ENCODE data around the gene RGN.

The RGN gene

DNA sequence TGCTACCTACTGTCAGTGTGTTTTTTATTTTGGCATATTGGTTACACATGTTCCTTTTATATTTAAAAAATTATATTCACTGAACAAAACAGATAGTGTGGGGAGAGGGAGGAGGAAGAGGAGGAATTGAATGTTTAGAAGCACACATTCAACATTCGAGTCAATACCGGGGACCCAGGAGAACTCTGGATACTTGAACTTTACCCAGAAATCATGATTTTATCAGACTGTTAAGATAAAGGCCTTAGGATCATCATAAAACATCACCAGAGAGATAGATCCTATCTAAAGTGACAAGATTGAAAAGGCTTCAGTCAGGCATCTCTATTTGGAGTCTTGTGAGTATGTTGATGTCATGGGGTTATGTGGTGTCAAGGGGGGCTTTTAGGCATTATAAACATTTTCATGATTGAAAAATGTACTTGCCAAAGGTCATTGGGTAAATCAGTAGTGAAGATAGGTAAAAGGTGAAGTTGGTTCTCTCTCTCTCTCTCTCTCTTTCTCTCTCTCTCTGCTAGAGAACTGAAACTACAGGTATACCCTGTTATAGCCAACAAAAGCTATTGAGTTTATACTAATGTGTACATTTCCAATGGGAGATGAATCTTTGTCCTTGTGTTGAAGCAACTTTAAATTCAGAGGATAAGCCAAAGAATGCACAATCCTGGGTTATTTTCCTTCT is 16.9 kb upstream of the RGN start:
- intact Hi-C loops (cut with DNase I; ENCODE audit: low total_unique reads): no loop called here
- no peak overlapping the region for H3K4me3 ChIP-seq
- no peak for DNase-seq
- H3K9me3 ChIP-seq: no peaks in the 10 kb centered on the region
- no peaks in the 10 kb centered on the region for H3K27me3 ChIP-seq
- H3K4me1 ChIP-seq: no peaks in the 10 kb centered on the region
- H3K36me3 ChIP-seq: peaks cover 0 to 9% (median 0%) of the 10 kb centered on the region in 3 donors
- no peak for TF ChIP-seq CTCF (IDR thresholded peaks at IDR 0.05)
- H3K27ac ChIP-seq: no peak overlapping the region

GRCh38 chrX:47063179-47063578 is 15.1 kb upstream of the RGN start:
- Histone ChIP-seq H3K4me1 (no peaks in the 10 kb centered on the region), H3K36me3 (peaks cover 0 to 5% (median 0%) of the 10 kb centered on the region in 3 donors), H3K9me3 (no peaks in the 10 kb centered on the region), H3K4me3 (no peak overlapping the region), H3K27ac (no peak overlapping the region), H3K27me3 (no peaks in the 10 kb centered on the region)
- DNase-seq: no peak
- intact Hi-C loops (cut with DNase I; ENCODE audit: low total_unique reads): no loop called here
- TF ChIP-seq CTCF (IDR thresholded peaks at IDR 0.05): no peak

DNA sequence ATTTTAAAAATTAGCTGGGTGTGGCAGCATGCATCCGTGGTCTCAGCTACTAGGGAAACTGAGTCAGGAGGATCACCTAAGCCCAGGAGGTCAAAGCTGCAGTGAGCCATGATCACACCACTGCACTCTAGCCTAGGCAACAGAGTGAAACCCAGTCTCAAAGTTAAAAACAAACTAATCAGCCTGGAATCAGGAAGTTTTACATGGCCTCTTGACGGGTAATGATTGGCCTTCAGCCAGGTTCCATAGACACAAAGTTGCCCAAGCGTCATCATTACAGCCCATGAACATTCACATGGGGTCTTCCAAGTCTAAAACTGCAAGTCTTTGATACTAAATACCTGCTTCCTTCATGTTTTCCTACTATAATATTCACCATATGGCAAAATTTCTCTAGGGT is 10.0 kb upstream of the RGN start:
- no peaks in the 10 kb centered on the region for H3K36me3 ChIP-seq
- TF ChIP-seq CTCF (IDR thresholded peaks at IDR 0.05): no peak
- no peaks in the 10 kb centered on the region for H3K4me1 ChIP-seq
- no peak overlapping the region for H3K4me3 ChIP-seq
- H3K9me3 ChIP-seq: no peaks in the 10 kb centered on the region
- intact Hi-C loops (cut with DNase I; ENCODE audit: low total_unique reads): no loop called here
- no peak overlapping the region for H3K27ac ChIP-seq
- no peak for DNase-seq
- no peaks in the 10 kb centered on the region for H3K27me3 ChIP-seq

- H3K27me3 ChIP-seq: no peaks in the 10 kb centered on the region
- no peaks in the 10 kb centered on the region for H3K4me1 ChIP-seq
- no peak overlapping the region for H3K4me3 ChIP-seq
- no peak overlapping the region for H3K27ac ChIP-seq
- no peak for DNase-seq
- intact Hi-C loops (cut with DNase I; ENCODE audit: low total_unique reads): no loop called here
- TF ChIP-seq CTCF (IDR thresholded peaks at IDR 0.05): no peak
- no peaks in the 10 kb centered on the region for H3K36me3 ChIP-seq
- H3K9me3 ChIP-seq: no peaks in the 10 kb centered on the region
Observed at GRCh38 chrX:47068720-47069119, 9.5 kb upstream of the RGN start.

DNA sequence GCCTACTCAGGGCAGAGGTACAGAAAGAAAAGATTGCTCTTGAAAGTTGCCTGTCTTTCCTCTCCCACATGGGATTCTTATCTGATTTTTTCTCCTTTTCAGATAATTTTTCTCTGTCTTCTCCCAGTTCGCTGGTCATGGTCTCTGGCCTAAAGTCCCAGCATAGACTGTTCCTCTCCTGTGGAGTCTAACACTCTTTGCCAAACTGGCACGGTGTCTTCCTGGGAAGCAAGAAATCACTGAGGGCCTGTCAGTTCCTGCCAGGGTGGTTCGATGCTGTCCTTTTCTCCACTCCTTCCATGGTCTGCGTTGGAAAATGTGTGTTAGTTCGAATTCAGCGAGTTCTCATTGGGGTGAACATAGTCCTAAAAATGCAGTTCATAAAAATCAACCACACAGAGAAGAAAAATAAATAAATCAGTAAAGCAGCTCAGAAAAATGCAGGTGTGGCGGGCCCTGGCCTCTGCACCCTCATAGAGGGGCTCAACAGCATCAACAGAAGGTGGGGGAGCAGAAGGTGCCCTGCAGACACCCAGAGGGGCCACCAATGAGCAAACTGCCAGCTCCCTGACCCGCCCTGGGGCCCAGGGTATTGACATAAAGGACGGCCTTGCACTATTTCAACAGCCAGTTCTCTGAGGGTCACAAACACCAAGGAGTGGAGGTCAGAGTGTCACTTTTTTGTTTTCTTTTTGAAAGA is 2.1 kb downstream of the RGN start:
- no peak for TF ChIP-seq CTCF (IDR thresholded peaks at IDR 0.05)
- intact Hi-C loops (cut with DNase I; ENCODE audit: low total_unique reads): no loop called here
- no peaks in the 10 kb centered on the region for H3K9me3 ChIP-seq

More for the DNA sequence above, 2.1 kb downstream of the RGN start:
- peaks cover 0 to 14% (median 0%) of the 10 kb centered on the region in 4 donors for H3K4me1 ChIP-seq
- H3K27ac ChIP-seq: peak overlapping the region in 1 of 2 donors; percentile 52
- H3K4me3 ChIP-seq: no peak overlapping the region
- H3K36me3 ChIP-seq: peaks cover 0 to 3% (median 0%) of the 10 kb centered on the region in 3 donors
- DNase-seq: no peak
- no peaks in the 10 kb centered on the region for H3K27me3 ChIP-seq

All from tibial artery (tissue), 4 donors.